HCT116 (cell line): ENCODE measurements around the gene ERC1.

Experiments used
- CTCF ChIP-seq, 3 experiments: fragments of 200-600 bp in 1 of 3; sonication (generic) in 1 of 3; IDR thresholded peaks in 2 of 3; conservative IDR thresholded peaks in 1 of 3; 2 replicates each; pipeline ENCODE4 v1.5.1; 2012 to 2017; ENCODE audit warnings: low read depth in 2 of 3, low read length in 2 of 3, antibody characterized with exemption in 1 of 3, borderline replicate concordance in 1 of 3, control low read depth in 1 of 3, mild to moderate bottlenecking in 1 of 3, mixed read lengths in 1 of 3, mixed run types in 1 of 3, moderate library complexity in 1 of 3; ENCODE audit not compliant: insufficient read depth in 1 of 3
- EGR1 ChIP-seq: IDR thresholded peaks from 2 replicates; pipeline ENCODE4 v1.6.1; 2012; ENCODE audit warnings: low read depth
- ELF1 ChIP-seq: IDR thresholded peaks from 2 replicates; pipeline ENCODE4 v1.6.1; 2012; ENCODE audit warnings: low read depth, borderline replicate concordance
- EZH2 ChIP-seq: fragments of 200-600 bp; sonication (generic); IDR thresholded peaks from 2 replicates; pipeline ENCODE4 v1.6.1; 2017; ENCODE audit warnings: antibody characterized with exemption, mixed run types
- EZH2phosphoT487 ChIP-seq: fragments of 200-600 bp; IDR thresholded peaks from 2 replicates; pipeline ENCODE4 v1.6.1; 2018; ENCODE audit warnings: antibody characterized with exemption, borderline replicate concordance
- MAX ChIP-seq: IDR thresholded peaks from 2 replicates; pipeline ENCODE4 v1.6.1; 2012
- POLR2A ChIP-seq: IDR thresholded peaks from 2 replicates; pipeline ENCODE4 v1.7.0; 2011; ENCODE audit warnings: borderline replicate concordance; ENCODE audit not compliant: insufficient read depth, insufficient read length; ENCODE audit errors: extremely low read depth
- POLR2AphosphoS5 ChIP-seq: IDR thresholded peaks from 2 replicates; pipeline ENCODE4 v1.6.1; 2011; ENCODE audit warnings: mild to moderate bottlenecking, low read depth, low read length, moderate library complexity
- SP1 ChIP-seq: IDR thresholded peaks from 2 replicates; pipeline ENCODE4 v1.6.1; 2012; ENCODE audit warnings: low read depth
- ZFX ChIP-seq: fragments of 450-650 bp; IDR thresholded peaks from 2 replicates; pipeline ENCODE4 v1.6.1; 2017
- ZNF274 ChIP-seq: fragments of 200-500 bp; sonication (Bioruptor generic); IDR thresholded peaks from 2 replicates; pipeline ENCODE4 v1.6.1; 2014; ENCODE audit warnings: mild to moderate bottlenecking, low read depth, low read length, inconsistent platforms

- TF ChIP-seq ZNF274 (no peak), EZH2 (no peak), EZH2phosphoT487 (no peak), POLR2AphosphoS5 (no peak), SP1 (no peak), CTCF (IDR thresholded peaks at IDR 0.05 in 2 of 3, conservative IDR thresholded peaks at IDR 0.05 in 1 of 3; ENCODE audit: borderline replicate concordance in 1 of 3, insufficient read depth in 1 of 3, low read depth in 2 of 3, low read length in 2 of 3) (no peak), EGR1 (no peak), ZFX (no peak), MAX (no peak), ELF1 (no peak), POLR2A (no peak)
Measured at GRCh38 chr12:1465990-1466389, 475.0 kb downstream of the ERC1 start.
